Upper lobe of right lung (tissue), 1 donor: Measurements from ENCODE around the gene NES. TPM values are rescaled to one million over a fixed set of nuclear protein-coding genes. Genes with fewer than 3 reads are reported as not detected.

Experiments
- ATAC-seq: fragments of 200-7000 bp; cut with Tn5 transposase; one replicate; pipeline ENCODE4 v1.9.1; 2020; ENCODE audit warnings: mild to moderate bottlenecking, moderate library complexity
- DNase-seq: peaks from one replicate; pipeline ENCODE4 v3.0.0-alpha.2; 2020
- H3K27ac ChIP-seq: fragments of 200-600 bp; one replicate; pipeline ENCODE4 v1.8.0; 2022
- H3K27me3 ChIP-seq: fragments of 200-600 bp; one replicate; pipeline ENCODE4 v1.8.0; 2022; ENCODE audit warnings: mild to moderate bottlenecking
- H3K36me3 ChIP-seq: fragments of 200-600 bp; one replicate; pipeline ENCODE4 v1.8.0; 2022
- H3K4me1 ChIP-seq: fragments of 200-600 bp; one replicate; pipeline ENCODE4 v1.8.0; 2022
- H3K4me3 ChIP-seq: fragments of 200-600 bp; one replicate; pipeline ENCODE4 v1.8.0; 2022; ENCODE audit warnings: mild to moderate bottlenecking
- H3K9me3 ChIP-seq: fragments of 200-600 bp; one replicate; pipeline ENCODE4 v1.8.0; 2022
- CTCF ChIP-seq: fragments of 200-600 bp; IDR thresholded peaks from one replicate; pipeline ENCODE4 v1.8.0; 2022; ENCODE audit warnings: antibody characterized with exemption
- intact Hi-C: fragments of 100-400 bp; cut with DNase I; formaldehyde crosslinking; loops from one replicate; pipeline ENCODE4 v1.11.0; 2022
- total RNA-seq: library from RNA; stranded (reverse); fragmentation: NEBNext Ultra II Directional; extraction: Animal tissue kit (Norgen Biotek cat#: 25700); gene quantifications from one replicate; pipeline ENCODE4 v1.2.1, GENCODE V29; 2021
- donor health status: DM: no; HTN: yes; CAD: no; lungs with severe emphysema.

NES gene
- total RNA-seq, 1 donor from 2014 or later = 54.7 TPM

- H3K4me3 ChIP-seq = peak overlapping the region; percentile 58
- no peaks in the 10 kb centered on the region for H3K9me3 ChIP-seq
- no peak for DNase-seq
- peaks cover 33% of the 10 kb centered on the region for H3K27me3 ChIP-seq
- peaks cover 4% of the 10 kb centered on the region for H3K4me1 ChIP-seq
- H3K36me3 ChIP-seq = no peaks in the 10 kb centered on the region
- ATAC-seq = no peak
- H3K27ac ChIP-seq = no peak overlapping the region
- intact Hi-C loops = loop anchor here (10.0 kb wide), 1 partner anchor 51 kb away; no protein-coding TSS in a partner anchor
- no peak for TF ChIP-seq CTCF
Measured at GRCh38 chr1:156675210-156676113, 1.7 kb downstream of the NES start.

- no peaks in the 10 kb centered on the region for H3K36me3 ChIP-seq
- ATAC-seq (no peak), DNase-seq (no peak)
- H3K4me3 ChIP-seq = no peak overlapping the region
- intact Hi-C loops = loop anchor here (10.0 kb wide), 1 partner anchor 49 kb away; no protein-coding TSS in a partner anchor
- H3K27ac ChIP-seq = no peak overlapping the region
- TF ChIP-seq CTCF = no peak
- H3K4me1 ChIP-seq = peaks cover 4% of the 10 kb centered on the region
- H3K9me3 ChIP-seq = no peaks in the 10 kb centered on the region
- peaks cover 31% of the 10 kb centered on the region for H3K27me3 ChIP-seq
Measured at GRCh38 chr1:156673387-156674121, 3.7 kb downstream of the NES start.

GRCh38 chr1:156671804-156672203, 5.4 kb downstream of the NES start:
- H3K4me3 ChIP-seq = no peak overlapping the region
- TF ChIP-seq CTCF = no peak
- peaks cover 18% of the 10 kb centered on the region for H3K27me3 ChIP-seq
- ATAC-seq (no peak), DNase-seq (no peak)
- H3K9me3 ChIP-seq = no peaks in the 10 kb centered on the region
- H3K36me3 ChIP-seq = no peaks in the 10 kb centered on the region
- H3K27ac ChIP-seq = no peak overlapping the region
- intact Hi-C loops = loop anchor here (10.0 kb wide), 1 partner anchor 47 kb away; no protein-coding TSS in a partner anchor
- peaks cover 17% of the 10 kb centered on the region for H3K4me1 ChIP-seq

GRCh38 chr1:156670791-156671190, 6.4 kb downstream of the NES start:
- no peaks in the 10 kb centered on the region for H3K9me3 ChIP-seq
- no peaks in the 10 kb centered on the region for H3K36me3 ChIP-seq
- ATAC-seq (no peak), DNase-seq (no peak)
- intact Hi-C loops = loop anchor here (10.0 kb wide), 1 partner anchor 46 kb away; no protein-coding TSS in a partner anchor
- no peak for TF ChIP-seq CTCF
- H3K27me3 ChIP-seq = peaks cover 9% of the 10 kb centered on the region
- peaks cover 26% of the 10 kb centered on the region for H3K4me1 ChIP-seq
- no peak overlapping the region for H3K4me3 ChIP-seq
- H3K27ac ChIP-seq = peak overlapping the region; percentile 6

- Histone ChIP-seq H3K27me3 (peaks cover 4% of the 10 kb centered on the region), H3K9me3 (no peaks in the 10 kb centered on the region), H3K4me3 (no peak overlapping the region), H3K4me1 (peaks cover 30% of the 10 kb centered on the region), H3K27ac (peak overlapping the region; percentile 6), H3K36me3 (no peaks in the 10 kb centered on the region)
- intact Hi-C loops = loop anchor here (10.0 kb wide), 1 partner anchor 46 kb away; no protein-coding TSS in a partner anchor
- TF ChIP-seq CTCF = no peak
- no peak for DNase-seq
- ATAC-seq = no peak
Measured at GRCh38 chr1:156670359-156670758, 6.8 kb downstream of the NES start.
